HepG2 (cell line): ENCODE results near the gene SULT2B1. TPM values are rescaled to one million over a fixed set of nuclear protein-coding genes. Genes with fewer than 3 reads are reported as not detected.

Source experiments
- ARID5B ChIP-seq: IDR thresholded peaks from 2 replicates; pipeline ENCODE4 v1.4.0; 2020; ENCODE audit warnings: mild to moderate bottlenecking, missing genetic modification reagents
- ATF7 ChIP-seq, 2 experiments: fragments of 450-650 bp in 1 of 2; sonication (generic) in 1 of 2; formaldehyde crosslinking in 1 of 2; IDR thresholded peaks; 2 replicates each; pipeline versions ENCODE4 v1.4.0 to v1.6.1; 2016 to 2020; ENCODE audit warnings: antibody characterized with exemption in 1 of 2, mild to moderate bottlenecking in 1 of 2, missing genetic modification reagents in 1 of 2
- CBX2 ChIP-seq, 2 experiments: fragments of 200-600 bp in 1 of 2; sonication (generic); formaldehyde crosslinking in 1 of 2; IDR thresholded peaks; 2 replicates each; pipeline versions ENCODE4 v1.7.0 to v1.8.1; 2018 to 2022; ENCODE audit warnings: low read depth in 2 of 2, low read length in 1 of 2, mild to moderate bottlenecking in 1 of 2, missing genetic modification reagents in 1 of 2
- CEBPG ChIP-seq: IDR thresholded peaks from 2 replicates; pipeline ENCODE4 v1.6.1; 2016
- CHD2 ChIP-seq: IDR thresholded peaks from 2 replicates; pipeline ENCODE4 v1.6.1; 2011; ENCODE audit warnings: low read depth, low read length, improper control_type of control experiment
- CHD4 ChIP-seq: fragments of 200-600 bp; sonication (generic); IDR thresholded peaks from 2 replicates; pipeline ENCODE4 v1.7.0; 2017; ENCODE audit warnings: mild to moderate bottlenecking, low read length, borderline replicate concordance
- ERF ChIP-seq: IDR thresholded peaks from 2 replicates; pipeline ENCODE4 v1.6.1; 2018; ENCODE audit warnings: missing biosample characterization, missing genetic modification reagents
- GABPB1 ChIP-seq: IDR thresholded peaks from 2 replicates; pipeline ENCODE4 v1.6.1; 2016; ENCODE audit warnings: mild to moderate bottlenecking, missing genetic modification reagents, moderate library complexity, missing compliant biosample characterization
- MIER3 ChIP-seq: IDR thresholded peaks from 2 replicates; pipeline ENCODE4 v1.6.1; 2016; ENCODE audit warnings: missing compliant biosample characterization, borderline replicate concordance
- NCOA2 ChIP-seq: sonication (generic); formaldehyde crosslinking; IDR thresholded peaks from 2 replicates; pipeline ENCODE4 v1.8.0; 2022; ENCODE audit warnings: inconsistent platforms
- PAXIP1 ChIP-seq: sonication (generic); formaldehyde crosslinking; conservative IDR thresholded peaks from 2 replicates; pipeline ENCODE4 v1.4.0; 2020; ENCODE audit warnings: mild to moderate bottlenecking, missing genetic modification reagents, moderate library complexity
- PRMT3 ChIP-seq: sonication (generic); formaldehyde crosslinking; IDR thresholded peaks from 2 replicates; pipeline ENCODE4 v1.8.1; 2022; ENCODE audit warnings: low read depth, mild to moderate bottlenecking, moderate library complexity, missing genetic modification reagents, borderline replicate concordance
- REL ChIP-seq: sonication (generic); formaldehyde crosslinking; conservative IDR thresholded peaks from 2 replicates; pipeline ENCODE4 v1.8.0; 2022; ENCODE audit warnings: mild to moderate bottlenecking, missing genetic modification reagents, moderate library complexity
- RFX5 ChIP-seq: IDR thresholded peaks from 2 replicates; pipeline ENCODE4 v1.6.1; 2011; ENCODE audit warnings: low read depth, low read length, improper control_type of control experiment
- THAP11 ChIP-seq: IDR thresholded peaks from 2 replicates; pipeline ENCODE4 v1.6.1; 2016; ENCODE audit warnings: missing biosample characterization, missing genetic modification reagents
- ZNF644 ChIP-seq: IDR thresholded peaks from 2 replicates; pipeline ENCODE4 v1.6.1; 2016; ENCODE audit warnings: low read depth
- ZNF768 ChIP-seq: sonication (generic); formaldehyde crosslinking; IDR thresholded peaks from 2 replicates; pipeline ENCODE4 v1.4.0; 2020; ENCODE audit warnings: missing genetic modification reagents
- ZNF777 ChIP-seq: sonication (generic); formaldehyde crosslinking; IDR thresholded peaks from 2 replicates; pipeline ENCODE4 v1.4.0; 2020; ENCODE audit warnings: missing genetic modification reagents
- polyA plus RNA-seq, 8 experiments: library from polyadenylated mRNA; depleted of rRNA in 3 of 8; stranded (reverse) in 7 of 8; unstranded in 1 of 8; fragments of >200 nt; fragmentation: Illumina TruSeq in 4 of 8; extraction: Trizol in 4 of 8; gene quantifications; 2 replicates each; pipeline versions ENCODE4 v1.2.1 to v1.2.3, GENCODE V29; 2011 to 2016; ENCODE audit warnings: low read depth in 4 of 8, missing spikeins in 1 of 8, mixed read lengths in 1 of 8; ENCODE audit not compliant: insufficient read depth in 1 of 8
- total RNA-seq, 5 experiments: library from RNA; depleted of rRNA; stranded (reverse); fragments of >200 nt; fragmentation: Illumina TruSeq; extraction: Trizol; gene quantifications; 2 replicates each; pipeline ENCODE4 v1.2.3, GENCODE V29; 2016; ENCODE audit warnings: low read depth in 1 of 5
- TF ChIP-seq, protein P1 (sequence below), 2 experiments: sonication (generic) in 1 of 2; formaldehyde crosslinking in 1 of 2; IDR thresholded peaks; 2 replicates each; pipeline versions ENCODE4 v1.4.0 to v1.6.1; 2018 to 2020; ENCODE audit warnings: missing genetic modification reagents in 2 of 2, borderline replicate concordance in 1 of 2, low read depth in 1 of 2, mild to moderate bottlenecking in 1 of 2, missing biosample characterization in 1 of 2
- TF ChIP-seq, protein P2 (sequence below): IDR thresholded peaks from 2 replicates; pipeline ENCODE4 v1.6.1; 2012; ENCODE audit warnings: inconsistent platforms

The SULT2B1 gene
- total and polyA plus RNA-seq, 2 of the 13 experiments (the other 11 are each of a cell fraction or from before 2014, with no cell fraction given): 0.13 TPM; not detected in 1

GRCh38 chr19:48553676-48554384 lies 1.9 kb downstream of the SULT2B1 start (continued):
- TF ChIP-seq ARID5B (CRISPR knock-in tag): peak; percentile 73
- TF ChIP-seq NCOA2 (CRISPR knock-in tag): peak; percentile 72
- TF ChIP-seq CHD4: no peak
- peak; percentile 69 for TF ChIP-seq THAP11
- TF ChIP-seq CHD2: no peak
- TF ChIP-seq REL: no peak
- 0 out of 2 replicates have a peak, but pooled peaks have one; percentile 10 for TF ChIP-seq ZNF644
- no peak for TF ChIP-seq PRMT3 (CRISPR knock-in tag)
- no peak for TF ChIP-seq RFX5
- TF ChIP-seq MIER3 (CRISPR knock-in tag): peak; percentile 65; the same call in 1 of the 2 replicates
- TF ChIP-seq ERF (CRISPR knock-in tag): no peak
- peak; percentile 22; the same call in 1 of the 2 replicates for TF ChIP-seq ZNF777 (CRISPR knock-in tag)
- TF ChIP-seq ATF7 (IDR thresholded peaks at IDR 0.05): no peak
- TF ChIP-seq ATF7 (CRISPR knock-in tag; IDR thresholded peaks at IDR 0.05): no peak
- 0 out of 2 replicates have a peak, but pooled peaks have one; percentile 22 for TF ChIP-seq PAXIP1 (CRISPR knock-in tag)
- TF ChIP-seq, protein P1, sequence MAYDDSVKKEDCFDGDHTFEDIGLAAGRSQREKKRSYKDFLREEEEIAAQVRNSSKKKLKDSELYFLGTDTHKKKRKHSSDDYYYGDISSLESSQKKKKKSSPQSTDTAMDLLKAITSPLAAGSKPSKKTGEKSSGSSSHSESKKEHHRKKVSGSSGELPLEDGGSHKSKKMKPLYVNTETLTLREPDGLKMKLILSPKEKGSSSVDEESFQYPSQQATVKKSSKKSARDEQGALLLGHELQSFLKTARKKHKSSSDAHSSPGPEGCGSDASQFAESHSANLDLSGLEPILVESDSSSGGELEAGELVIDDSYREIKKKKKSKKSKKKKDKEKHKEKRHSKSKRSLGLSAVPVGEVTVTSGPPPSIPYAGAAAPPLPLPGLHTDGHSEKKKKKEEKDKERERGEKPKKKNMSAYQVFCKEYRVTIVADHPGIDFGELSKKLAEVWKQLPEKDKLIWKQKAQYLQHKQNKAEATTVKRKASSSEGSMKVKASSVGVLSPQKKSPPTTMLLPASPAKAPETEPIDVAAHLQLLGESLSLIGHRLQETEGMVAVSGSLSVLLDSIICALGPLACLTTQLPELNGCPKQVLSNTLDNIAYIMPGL (CRISPR knock-in tag; IDR thresholded peaks at IDR 0.05; ENCODE audit: borderline replicate concordance in 1 of 2, low read depth in 1 of 2): 0 out of 4 replicates have a peak, but pooled peaks of 1 of the 2 experiments have one; percentile 31
- TF ChIP-seq CBX2 (IDR thresholded peaks at IDR 0.05; ENCODE audit: low read depth, low read length): no peak
- TF ChIP-seq CBX2 (CRISPR knock-in tag; IDR thresholded peaks at IDR 0.05; ENCODE audit: low read depth): no peak
- peak; percentile 29; the same call in 1 of the 2 replicates for TF ChIP-seq GABPB1
- TF ChIP-seq ZNF768 (CRISPR knock-in tag): peak; percentile 100
- TF ChIP-seq, protein P2, sequence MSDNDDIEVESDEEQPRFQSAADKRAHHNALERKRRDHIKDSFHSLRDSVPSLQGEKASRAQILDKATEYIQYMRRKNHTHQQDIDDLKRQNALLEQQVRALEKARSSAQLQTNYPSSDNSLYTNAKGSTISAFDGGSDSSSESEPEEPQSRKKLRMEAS: peak; percentile 33; the same call in 1 of the 2 replicates
- TF ChIP-seq CEBPG (CRISPR knock-in tag): peak; percentile 80
